Hippocampal formation (tissue), 2 donors: Measurements from ENCODE around the gene FANCE.
"Not testable (repeated sequence)": the region's sequence is repeated elsewhere in the genome, so short reads cannot be mapped to it uniquely, and the experiment has no call there.

ENCODE experiments used
- DNase-seq, 2 donors: peaks; one replicate each; lab custom pipeline; 2025; lab: John Stamatoyannopoulos, UW

The FANCE gene

DNA sequence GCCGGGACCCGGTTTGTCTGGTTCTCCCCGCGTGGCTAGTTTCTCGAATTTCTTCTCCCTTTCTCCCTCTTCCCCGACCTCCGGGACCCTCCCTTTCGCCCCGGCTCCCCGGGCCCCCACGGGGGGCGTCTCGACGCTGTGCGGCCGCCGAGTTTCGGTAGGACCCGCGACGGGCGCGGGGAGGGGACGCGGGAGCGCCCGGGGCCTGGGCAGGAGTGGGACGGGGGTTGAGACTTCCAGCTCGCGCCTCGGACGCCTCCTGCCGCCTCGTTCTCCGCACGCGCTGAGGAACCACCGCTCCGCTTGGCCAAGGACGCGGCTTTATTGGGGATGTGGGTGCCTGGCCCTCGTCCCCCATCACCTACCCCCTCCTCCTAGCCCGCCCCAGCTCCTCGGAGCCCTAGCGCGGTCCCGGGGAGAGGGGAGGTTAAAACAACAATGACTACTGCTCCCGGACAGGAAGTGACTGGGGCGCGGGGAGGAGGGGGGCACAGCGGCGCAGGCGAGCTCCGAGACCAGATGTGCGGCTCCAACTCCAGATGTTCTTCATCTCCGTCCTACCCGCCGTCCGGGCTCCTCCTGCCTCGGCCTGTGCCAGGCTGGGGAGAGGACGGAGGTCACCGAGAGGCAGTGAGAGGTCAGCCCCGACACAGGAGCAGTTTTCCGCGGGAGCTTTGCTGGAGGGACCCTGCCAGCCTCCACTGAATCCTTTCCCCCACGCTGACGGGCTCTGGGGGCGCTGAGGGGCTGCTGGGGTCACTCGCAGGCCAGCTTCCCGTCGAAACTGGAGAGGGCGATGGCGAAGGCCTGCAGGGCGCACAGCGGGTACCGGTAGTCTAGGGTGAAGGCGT, 45.7 kb downstream of the FANCE start:
- no peak for DNase-seq

- DNase-seq: no peak
These were observed 46.4 kb downstream of the FANCE start for GRCh38 chr6:35498422-35499067.

- DNase-seq: no peak
These were observed 47.2 kb downstream of the FANCE start for GRCh38 chr6:35499372-35499771.

GRCh38 chr6:35500782-35501181, 48.6 kb downstream of the FANCE start:
- DNase-seq: no peak

- DNase-seq: no peak
These were observed 49.6 kb downstream of the FANCE start for GRCh38 chr6:35501784-35502183.

DNA sequence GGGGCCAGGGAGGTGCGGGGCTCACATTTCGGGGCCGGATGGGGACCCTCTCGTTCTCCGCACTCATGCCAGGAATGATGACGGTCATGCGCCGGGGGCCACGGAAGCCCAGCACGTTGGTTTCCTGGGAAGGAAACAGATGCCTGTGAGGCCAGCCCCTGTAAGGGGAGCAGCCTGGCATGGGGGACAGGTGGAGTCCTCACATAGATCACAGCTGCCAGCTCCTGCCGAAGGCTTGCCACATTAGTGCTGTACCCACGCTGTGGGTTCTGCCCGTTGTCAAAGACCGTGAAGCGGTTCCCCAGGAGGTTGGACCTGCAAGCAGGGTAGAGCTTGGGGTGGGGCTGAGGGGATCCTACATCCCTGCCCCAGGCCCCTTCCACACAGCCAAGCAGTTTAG, 51.4 kb downstream of the FANCE start:
- no peak for DNase-seq

DNA sequence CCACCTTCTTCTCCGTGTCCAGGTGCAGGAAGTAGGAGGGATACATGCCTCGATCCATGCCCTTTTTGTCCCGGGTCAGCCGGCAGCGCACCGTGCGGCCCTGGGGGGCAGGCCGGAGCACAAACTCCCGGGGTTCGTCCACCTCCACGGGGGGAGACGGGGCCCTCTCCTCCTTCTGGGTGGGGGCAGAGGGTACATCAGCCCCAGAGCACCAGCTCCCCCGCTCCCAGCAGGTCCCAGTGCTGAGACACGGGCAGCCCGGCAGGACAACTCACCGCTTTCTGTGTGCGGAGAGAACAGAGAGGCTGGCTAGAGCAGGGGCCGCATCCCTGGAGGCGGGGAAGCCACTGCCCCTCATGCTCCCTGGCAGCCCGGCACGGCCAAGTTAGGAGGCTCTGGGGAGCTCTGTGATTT, 53.9 kb downstream of the FANCE start:
- DNase-seq: no peak

- no peak for DNase-seq
These were observed 54.4 kb downstream of the FANCE start for GRCh38 chr6:35506536-35506935.

- no peak for DNase-seq
These were observed 55.1 kb downstream of the FANCE start for GRCh38 chr6:35507221-35507620.

DNA sequence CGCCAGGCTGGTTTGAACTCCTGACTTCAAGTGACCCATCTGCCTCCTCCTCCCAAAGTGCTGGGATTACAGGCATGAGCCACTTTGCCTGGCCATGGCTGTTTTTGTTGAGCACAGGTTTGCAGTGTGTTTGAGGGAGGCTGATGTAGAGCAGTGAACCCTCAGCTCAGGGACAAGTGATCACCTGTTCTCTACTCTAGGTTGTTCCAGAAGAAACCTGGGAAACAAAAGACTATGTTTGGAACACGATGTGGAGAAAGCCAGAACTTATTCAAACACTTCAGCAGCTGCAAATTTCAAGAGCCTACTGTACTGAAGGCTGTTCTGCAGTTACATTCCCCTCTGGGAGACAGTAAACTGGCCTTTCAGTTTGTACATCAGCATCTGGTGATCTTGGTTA, 55.9 kb downstream of the FANCE start:
- DNase-seq: no peak

GRCh38 chr6:35508542-35508941, 56.4 kb downstream of the FANCE start:
- no peak for DNase-seq

- no peak for DNase-seq
These were observed 58.9 kb downstream of the FANCE start for GRCh38 chr6:35510916-35511561.

GRCh38 chr6:35511562-35511941, 59.4 kb downstream of the FANCE start:
- DNase-seq: no peak

- no peak for DNase-seq
These were observed 59.9 kb downstream of the FANCE start for GRCh38 chr6:35512006-35512405.

- DNase-seq: no peak
These were observed 60.6 kb downstream of the FANCE start, which contains the start of gene TULP1 for GRCh38 chr6:35512740-35513139. TSS of gene TULP1 (minus strand) at chr6:35512896. CDS start at chr6:35512858, 38 bp downstream.

DNA sequence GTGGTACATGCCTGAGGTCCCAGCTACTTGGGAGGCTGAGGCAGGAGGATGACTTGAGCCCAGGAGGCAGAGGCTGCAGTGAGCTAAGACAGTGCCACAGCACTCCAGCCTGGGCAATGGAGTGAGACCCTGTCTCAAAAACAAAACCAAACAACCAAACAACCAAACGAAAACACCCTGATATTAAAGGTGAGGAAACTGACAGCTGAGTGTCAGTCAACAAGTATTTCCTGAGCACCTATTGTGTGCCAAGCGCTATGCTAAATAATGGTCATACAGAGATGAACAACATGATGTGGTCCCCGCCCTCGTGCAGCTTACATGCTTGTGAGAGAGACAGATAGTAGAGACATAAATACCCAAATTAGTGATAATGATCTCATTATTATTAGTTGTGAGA, 62.4 kb downstream of the FANCE start:
- no peak for DNase-seq

DNA sequence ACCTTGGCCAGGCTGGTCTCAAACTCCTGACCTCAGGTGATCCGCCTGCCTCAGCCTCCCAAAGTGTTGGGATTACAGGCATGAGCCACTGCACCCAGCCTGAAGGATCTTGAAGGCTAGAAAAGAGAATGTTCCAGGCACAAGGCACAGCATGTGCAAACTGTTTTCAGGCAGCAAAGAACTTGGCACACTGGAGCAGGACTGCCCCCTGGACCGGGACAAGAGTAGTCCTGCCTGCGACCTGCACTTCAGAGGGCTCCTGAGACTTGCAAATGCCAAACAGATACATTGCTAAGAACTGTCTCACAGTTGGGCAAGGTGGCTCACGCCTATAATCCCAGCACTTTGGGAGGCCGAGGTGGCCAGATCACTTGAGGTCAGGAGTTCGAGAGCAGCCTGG, 63.8 kb downstream of the FANCE start:
- DNase-seq: not testable (repeated sequence)
